Panc1 (cell line): Measurements from ENCODE around the gene TDRD7. TPM values are rescaled to one million over a fixed set of nuclear protein-coding genes. Genes with fewer than 3 reads are reported as not detected.

Source experiments
- ATAC-seq: fragments of 200-7000 bp; cut with Tn5 transposase; 2 replicates; pipeline ENCODE4 v1.9.1; 2020; ENCODE audit warnings: mild to moderate bottlenecking, moderate library complexity
- BruUV-seq: library from RNA; stranded (reverse); fragments of 400-500 nt; replicated peaks from 2 replicates; lab custom pipeline; 2021; lab: Mats Ljungman, UMichigan
- CTCF ChIA-PET: fragments of 300-600 bp; sonication (Branson Sonifier 250); formaldehyde crosslinking; loops from one replicate; lab custom pipeline; 2022; ENCODE audit warnings: antibody characterized with exemption; lab: Charles Lee
- POLR2A ChIA-PET: fragments of 300-600 bp; sonication (Branson Sonifier 250); formaldehyde crosslinking; loops from one replicate; lab custom pipeline; 2022; ENCODE audit warnings: antibody characterized with exemption; lab: Charles Lee
- DNase-seq: peaks from one replicate; pipeline ENCODE4 v3.0.0-alpha.2; 2010; ENCODE audit warnings: low read depth, low spot score
- H3K27ac ChIP-seq: 2 replicates; pipeline ENCODE4 v1.5.1; 2011; ENCODE audit warnings: mild to moderate bottlenecking, low read length, inconsistent platforms
- H3K27me3 ChIP-seq: fragments of 200-500 bp; sonication (Bioruptor generic); 2 replicates; pipeline ENCODE4 v1.6.0; 2014; ENCODE audit warnings: low read length, inconsistent platforms; ENCODE audit not compliant: control insufficient read depth, insufficient read depth
- H3K36me3 ChIP-seq: fragments of 200-500 bp; sonication (Bioruptor generic); 2 replicates; pipeline ENCODE4 v1.5.1; 2014; ENCODE audit warnings: inconsistent platforms, mild to moderate bottlenecking, low read length, moderate library complexity; ENCODE audit not compliant: control insufficient read depth, insufficient read depth
- H3K4me1 ChIP-seq: 2 replicates; pipeline ENCODE4 v1.5.1; 2011; ENCODE audit warnings: inconsistent platforms, mild to moderate bottlenecking, low read length, moderate library complexity; ENCODE audit not compliant: control insufficient read depth, insufficient read depth
- H3K4me3 ChIP-seq, 2 experiments: 2 replicates each; pipeline ENCODE4 v1.5.1; 2011 to 2012; ENCODE audit warnings: low read depth in 2 of 2, low read length in 2 of 2, mild to moderate bottlenecking in 2 of 2, inconsistent platforms in 1 of 2, moderate library complexity in 1 of 2
- H3K9me3 ChIP-seq: fragments of 200-500 bp; sonication (Bioruptor generic); 2 replicates; pipeline ENCODE4 v1.5.1; 2014; ENCODE audit warnings: low read depth, mild to moderate bottlenecking, inconsistent platforms, low read length, moderate library complexity; ENCODE audit not compliant: control insufficient read depth, insufficient read depth
- CTCF ChIP-seq: fragments of 450-650 bp; IDR thresholded peaks from 2 replicates; pipeline ENCODE4 v1.5.1; 2017; ENCODE audit warnings: mild to moderate bottlenecking
- POLR2AphosphoS5 ChIP-seq: IDR thresholded peaks from 2 replicates; pipeline ENCODE4 v1.6.1; 2012; ENCODE audit warnings: mild to moderate bottlenecking, low read depth, low read length, moderate library complexity
- REST ChIP-seq, 2 experiments: IDR thresholded peaks; 2 replicates each; pipeline ENCODE4 v1.6.1; 2011 to 2012; ENCODE audit warnings: low read depth in 2 of 2, control low read depth in 1 of 2, low read length in 1 of 2, mild to moderate bottlenecking in 1 of 2, moderate library complexity in 1 of 2; ENCODE audit not compliant: insufficient read depth in 1 of 2
- SIN3A ChIP-seq: IDR thresholded peaks from 2 replicates; pipeline ENCODE4 v1.6.1; 2012; ENCODE audit warnings: low read depth, mild to moderate bottlenecking, low read length, moderate library complexity, borderline replicate concordance; ENCODE audit not compliant: insufficient read depth
- TCF7L2 ChIP-seq: IDR thresholded peaks from 2 replicates; pipeline ENCODE4 v1.6.1; 2011; ENCODE audit warnings: mild to moderate bottlenecking, low read depth, low read length, inconsistent platforms
- in situ Hi-C: cut with HindIII; loops from 2 replicates; pipeline ENCODE4 v1.10.0; 2016; ENCODE audit warnings: low sequenced_read_pairs, low pct_unique_long_range_greater_than_20kb
- intact Hi-C: fragments of 100-400 bp; cut with micrococcal nuclease; formaldehyde crosslinking; loops from one replicate; pipeline ENCODE4 v1.10.0; 2022; ENCODE audit not compliant: unreplicated experiment
- total RNA-seq: library from RNA; stranded (reverse); gene quantifications from one replicate; pipeline ENCODE4 v1.2.1, GENCODE V29; 2021; ENCODE audit not compliant: unreplicated experiment

The TDRD7 gene
- total RNA-seq, 1 experiment from 2014 or later: 10.6 TPM

GRCh38 chr9:97362777-97363545 lies 48.9 kb upstream of the TDRD7 start:
- H3K27ac ChIP-seq: no peak overlapping the region
- H3K4me3 ChIP-seq: no peak overlapping the region
- H3K9me3 ChIP-seq: no peaks in the 10 kb centered on the region
- H3K4me1 ChIP-seq: no peaks in the 10 kb centered on the region
- BruUV-seq: no TSS peak
- ChIA-PET POLR2A (no interaction called here), CTCF (no interaction called here)
- no peak for ATAC-seq
- H3K36me3 ChIP-seq: no peaks in the 10 kb centered on the region
- no peak for TF ChIP-seq CTCF
- TF ChIP-seq TCF7L2: no peak
- TF ChIP-seq POLR2AphosphoS5: no peak
- no peak for TF ChIP-seq REST (IDR thresholded peaks at IDR 0.05; ENCODE audit: insufficient read depth in 1 of 2, low read depth in 2 of 2, low read length in 1 of 2)
- TF ChIP-seq SIN3A: no peak
- H3K27me3 ChIP-seq: no peaks in the 10 kb centered on the region
- in situ Hi-C loops (no loop called here), intact Hi-C loops (no loop called here)
- no peak for DNase-seq

GRCh38 chr9:97363661-97364299 lies 48.1 kb upstream of the TDRD7 start:
- DNase-seq (no peak), ATAC-seq (no peak)
- in situ Hi-C loops (no loop called here), intact Hi-C loops (no loop called here)
- H3K36me3 ChIP-seq: no peaks in the 10 kb centered on the region
- no peaks in the 10 kb centered on the region for H3K4me1 ChIP-seq
- H3K27ac ChIP-seq: no peak overlapping the region
- TF ChIP-seq REST (IDR thresholded peaks at IDR 0.05; ENCODE audit: insufficient read depth in 1 of 2, low read depth in 2 of 2, low read length in 1 of 2): no peak
- no peak for TF ChIP-seq TCF7L2
- TF ChIP-seq POLR2AphosphoS5: no peak
- no peak for TF ChIP-seq SIN3A
- TF ChIP-seq CTCF: no peak
- no TSS peak for BruUV-seq
- ChIA-PET POLR2A (no interaction called here), CTCF (no interaction called here)
- H3K4me3 ChIP-seq: no peak overlapping the region
- no peaks in the 10 kb centered on the region for H3K9me3 ChIP-seq
- H3K27me3 ChIP-seq: no peaks in the 10 kb centered on the region
